ENCODE results near the gene UPP1.

Gene UPP1

GRCh38 chr7:48150086-48150485 is 61.0 kb downstream of the UPP1 start:
- no peak overlapping the region for H3K9ac ChIP-seq (ENCODE audit: low read length)
- H3K4me2 ChIP-seq (ENCODE audit: low read length): no peak overlapping the region
- H3K4me3 ChIP-seq (ENCODE audit: low read depth, low read length, poor library complexity, severe bottlenecking): no peak overlapping the region
- no peaks in the 10 kb centered on the region for H3K4me1 ChIP-seq (ENCODE audit: insufficient read depth, low read length, severe bottlenecking)
- H3K27ac ChIP-seq (ENCODE audit: low read depth, low read length, poor library complexity, severe bottlenecking): no peak overlapping the region
- H3K27me3 ChIP-seq (ENCODE audit: insufficient read depth, low read length): no peaks in the 10 kb centered on the region
- no peaks in the 10 kb centered on the region for H4K20me1 ChIP-seq (ENCODE audit: insufficient read depth, low read length)
- no peak overlapping the region for H2AFZ ChIP-seq (ENCODE audit: low read length)
- H3K79me2 ChIP-seq (ENCODE audit: insufficient read depth, low read length): no peaks in the 10 kb centered on the region
- TF ChIP-seq EZH2 (IDR thresholded peaks at IDR 0.05; ENCODE audit: borderline replicate concordance, low read length) (no peak), CTCF (IDR thresholded peaks at IDR 0.05; ENCODE audit: low read length) (no peak)
- no peaks in the 10 kb centered on the region for H3F3A ChIP-seq (ENCODE audit: insufficient read depth, low read length)
- H3K9me2 ChIP-seq (ENCODE audit: low read depth, low read length): no peaks in the 10 kb centered on the region
- no peaks in the 10 kb centered on the region for H3K36me3 ChIP-seq (ENCODE audit: insufficient read depth, low read length)
- no peaks in the 10 kb centered on the region for H3K9me3 ChIP-seq (ENCODE audit: low read length)

GRCh38 chr7:48154792-48155413 is 65.8 kb downstream of the UPP1 start:
- Histone ChIP-seq H3K4me1 (ENCODE audit: insufficient read depth, low read length, severe bottlenecking) (no peaks in the 10 kb centered on the region), H3K9ac (ENCODE audit: low read length) (no peak overlapping the region), H3K27ac (ENCODE audit: low read depth, low read length, poor library complexity, severe bottlenecking) (no peak overlapping the region), H4K20me1 (ENCODE audit: insufficient read depth, low read length) (no peaks in the 10 kb centered on the region), H3K4me3 (ENCODE audit: low read depth, low read length, poor library complexity, severe bottlenecking) (no peak overlapping the region), H3F3A (ENCODE audit: insufficient read depth, low read length) (no peaks in the 10 kb centered on the region), H3K9me2 (ENCODE audit: low read depth, low read length) (no peaks in the 10 kb centered on the region), H3K9me3 (ENCODE audit: low read length) (no peaks in the 10 kb centered on the region), H2AFZ (ENCODE audit: low read length) (no peak overlapping the region), H3K36me3 (ENCODE audit: insufficient read depth, low read length) (no peaks in the 10 kb centered on the region), H3K4me2 (ENCODE audit: low read length) (no peak overlapping the region), H3K79me2 (ENCODE audit: insufficient read depth, low read length) (no peaks in the 10 kb centered on the region), H3K27me3 (ENCODE audit: insufficient read depth, low read length) (no peaks in the 10 kb centered on the region)
- TF ChIP-seq CTCF (IDR thresholded peaks at IDR 0.05; ENCODE audit: low read length) (peak; percentile 89), EZH2 (IDR thresholded peaks at IDR 0.05; ENCODE audit: borderline replicate concordance, low read length) (no peak)

All from OCI-LY1 (cell line).